DOHH2 (cell line): Measurements from ENCODE around the gene SKOR2.

Experiments
- H3F3A ChIP-seq: fragments of 200-600 bp; sonication (generic), shearing (Covaris generic); 2 replicates; pipeline ENCODE4 v1.6.0; 2016; ENCODE audit warnings: antibody characterized with exemption, mild to moderate bottlenecking; ENCODE audit not compliant: control insufficient read depth, insufficient read depth
- H3K27ac ChIP-seq: fragments of 200-600 bp; sonication (generic); 2 replicates; pipeline ENCODE4 v1.5.1; 2014; ENCODE audit warnings: low read depth, mild to moderate bottlenecking, low read length, moderate library complexity
- H3K27me3 ChIP-seq: fragments of 200-600 bp; sonication (generic); 2 replicates; pipeline ENCODE4 v1.6.1; 2014; ENCODE audit warnings: mild to moderate bottlenecking, low read length, mixed read lengths; ENCODE audit not compliant: control insufficient read depth
- H3K36me3 ChIP-seq: fragments of 200-600 bp; sonication (generic); 2 replicates; pipeline ENCODE4 v1.6.1; 2014; ENCODE audit warnings: mild to moderate bottlenecking, low read length, moderate library complexity, mixed read lengths; ENCODE audit not compliant: control insufficient read depth
- H3K4me1 ChIP-seq: fragments of 200-600 bp; sonication (generic); 2 replicates; pipeline ENCODE4 v1.6.1; 2014; ENCODE audit warnings: mild to moderate bottlenecking, low read length, mixed read lengths; ENCODE audit not compliant: control insufficient read depth
- H3K4me2 ChIP-seq: fragments of 200-600 bp; sonication (generic); 2 replicates; pipeline ENCODE4 v1.6.0; 2014; ENCODE audit warnings: mild to moderate bottlenecking, low read length, moderate library complexity
- H3K4me3 ChIP-seq: fragments of 200-600 bp; sonication (generic); 2 replicates; pipeline ENCODE4 v1.5.1; 2014; ENCODE audit warnings: mild to moderate bottlenecking, low read length, mixed read lengths
- H3K79me2 ChIP-seq: fragments of 200-600 bp; sonication (generic); 2 replicates; pipeline ENCODE4 v1.6.1; 2014; ENCODE audit warnings: mild to moderate bottlenecking, low read length, mixed read lengths; ENCODE audit not compliant: control insufficient read depth
- H3K9me2 ChIP-seq: fragments of 200-600 bp; sonication (generic); replicated peaks from 2 replicates; pipeline ENCODE4 v1.6.1; 2014; ENCODE audit warnings: mild to moderate bottlenecking, low read length, mixed read lengths; ENCODE audit not compliant: control insufficient read depth
- H3K9me3 ChIP-seq: fragments of 200-600 bp; sonication (generic); 2 replicates; pipeline ENCODE4 v1.6.1; 2014; ENCODE audit warnings: antibody characterized with exemption, low read length, mixed read lengths; ENCODE audit not compliant: control insufficient read depth, insufficient read depth
- H4K20me1 ChIP-seq: fragments of 200-600 bp; sonication (generic); 2 replicates; pipeline ENCODE4 v1.6.0; 2014; ENCODE audit warnings: low read depth, mild to moderate bottlenecking, antibody characterized with exemption, low read length, moderate library complexity; ENCODE audit not compliant: control insufficient read depth, insufficient read depth
- CTCF ChIP-seq: fragments of 200-600 bp; sonication (generic); IDR thresholded peaks from one replicate; pipeline ENCODE4 v1.5.1; 2014; ENCODE audit warnings: antibody characterized with exemption, mild to moderate bottlenecking, low read depth, low read length; ENCODE audit not compliant: poor library complexity, severe bottlenecking
- EZH2phosphoT487 ChIP-seq: fragments of 200-600 bp; sonication (generic); IDR thresholded peaks from 2 replicates; pipeline ENCODE4 v1.6.1; 2017; ENCODE audit warnings: borderline replicate concordance, mild to moderate bottlenecking, antibody characterized with exemption, low read length, moderate library complexity, mixed read lengths

SKOR2 gene

GRCh38 chr18:47254341-47254939 is 3.0 kb upstream of the SKOR2 start:
- Histone ChIP-seq H3K27me3 (peaks cover 40% of the 10 kb centered on the region), H3K4me1 (no peaks in the 10 kb centered on the region), H3K36me3 (no peaks in the 10 kb centered on the region)

DNA sequence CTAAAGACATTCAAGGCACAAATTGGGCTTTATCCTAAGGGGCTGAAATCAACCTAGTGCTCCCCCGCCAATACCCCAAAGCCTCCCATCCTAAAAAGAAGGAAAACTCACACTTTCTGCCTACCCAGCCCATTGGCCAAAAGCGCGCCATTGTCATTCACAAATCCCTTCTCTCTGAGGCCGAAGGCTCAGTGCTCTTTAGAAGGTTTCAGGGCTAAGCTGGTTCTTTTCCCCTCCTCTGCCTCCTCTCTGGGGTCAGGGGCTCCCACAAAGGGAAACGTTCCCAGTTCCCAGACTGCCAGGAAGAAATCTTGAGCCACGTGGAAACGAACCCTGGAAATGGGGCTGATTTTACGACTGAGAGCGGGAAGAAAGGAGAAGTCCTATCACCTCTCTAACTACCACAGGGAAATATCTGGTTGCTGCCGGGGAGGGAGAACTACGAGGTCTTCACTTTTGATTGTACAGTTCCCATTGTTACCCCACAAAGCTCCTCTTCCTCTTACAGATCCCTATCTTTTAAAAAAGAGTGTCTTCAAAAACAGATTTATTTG is 1.7 kb upstream of the SKOR2 start:
- Histone ChIP-seq H3K36me3 (no peaks in the 10 kb centered on the region), H3K4me3 (no peak overlapping the region), H3F3A (no peaks in the 10 kb centered on the region), H4K20me1 (no peaks in the 10 kb centered on the region), H3K27ac (no peak overlapping the region), H3K27me3 (peaks cover 40% of the 10 kb centered on the region), H3K79me2 (no peaks in the 10 kb centered on the region), H3K4me2 (no peak overlapping the region), H3K9me3 (peaks cover 6% of the 10 kb centered on the region; the same call in 1 of the 2 replicates), H3K9me2 (no peaks in the 10 kb centered on the region), H3K4me1 (no peaks in the 10 kb centered on the region)
- TF ChIP-seq EZH2phosphoT487, result no peak
- TF ChIP-seq CTCF, result no peak

More at GRCh38 chr18:47254341-47254939, 3.0 kb upstream of the SKOR2 start:
- H3K27ac ChIP-seq, result no peak overlapping the region
- no peaks in the 10 kb centered on the region for H4K20me1 ChIP-seq
- no peaks in the 10 kb centered on the region for H3K9me2 ChIP-seq
- H3F3A ChIP-seq, result no peaks in the 10 kb centered on the region
- H3K4me2 ChIP-seq, result no peak overlapping the region
- H3K4me3 ChIP-seq, result no peak overlapping the region
- TF ChIP-seq CTCF (no peak), EZH2phosphoT487 (no peak)
- no peaks in the 10 kb centered on the region for H3K79me2 ChIP-seq
- H3K9me3 ChIP-seq, result no peaks in the 10 kb centered on the region

- peaks cover 29% of the 10 kb centered on the region for H3K27me3 ChIP-seq
Observed at GRCh38 chr18:47250391-47251046, 941 bp downstream of the SKOR2 start.

More at GRCh38 chr18:47250391-47251046, 941 bp downstream of the SKOR2 start:
- no peaks in the 10 kb centered on the region for H3K36me3 ChIP-seq
- no peaks in the 10 kb centered on the region for H3F3A ChIP-seq
- TF ChIP-seq EZH2phosphoT487 (no peak), CTCF (no peak)
- no peaks in the 10 kb centered on the region for H3K9me2 ChIP-seq
- no peaks in the 10 kb centered on the region for H4K20me1 ChIP-seq
- peaks cover 6% of the 10 kb centered on the region; the same call in 1 of the 2 replicates for H3K9me3 ChIP-seq
- no peak overlapping the region for H3K27ac ChIP-seq
- no peak overlapping the region for H3K4me3 ChIP-seq
- no peaks in the 10 kb centered on the region for H3K4me1 ChIP-seq
- H3K4me2 ChIP-seq, result no peak overlapping the region
- no peaks in the 10 kb centered on the region for H3K79me2 ChIP-seq
